IMR-90 (cell line): ENCODE data around the gene OR8D4. TPM values are rescaled to one million over a fixed set of nuclear protein-coding genes. Genes with fewer than 3 reads are reported as not detected.

ENCODE experiments used
- ATAC-seq: fragments of 200-7000 bp; cut with Tn5 transposase; 2 replicates; pipeline ENCODE4 v1.9.1; 2020; ENCODE audit warnings: low read depth, mild to moderate bottlenecking, moderate library complexity
- BruUV-seq: library from RNA; stranded (reverse); fragments of 400-500 nt; replicated peaks from 2 replicates; lab custom pipeline; 2021; lab: Mats Ljungman, UMichigan
- CTCF ChIA-PET: fragments of 300-600 bp; formaldehyde crosslinking; extraction: SDS; loops from one replicate; lab custom pipeline; 2021; ENCODE audit warnings: antibody characterized with exemption; lab: Yijun Ruan, JAX
- POLR2A ChIA-PET: fragments of 300-600 bp; sonication (Branson Sonifier 250); formaldehyde crosslinking; loops from one replicate; lab custom pipeline; 2022; ENCODE audit warnings: antibody characterized with exemption; ENCODE audit not compliant: unreplicated experiment; lab: Charles Lee
- DNase-seq: peaks from one replicate; pipeline ENCODE4 v3.0.0; 2013
- H2AFZ ChIP-seq: replicated peaks from 2 replicates; pipeline ENCODE3; 2013; ENCODE audit warnings: low read length, mild to moderate bottlenecking; ENCODE audit not compliant: poor library complexity
- H2AK5ac ChIP-seq: 2 replicates; pipeline ENCODE4 v1.6.1; 2013; ENCODE audit warnings: low read depth, low read length, inconsistent platforms
- H2AK9ac ChIP-seq: replicated peaks from 2 replicates; pipeline ENCODE3; 2013; ENCODE audit warnings: mild to moderate bottlenecking, low read depth, low read length, moderate library complexity; ENCODE audit not compliant: poor library complexity
- H2BK120ac ChIP-seq: 2 replicates; pipeline ENCODE4 v1.6.1; 2013; ENCODE audit warnings: low read depth, low read length, inconsistent platforms
- H2BK15ac ChIP-seq: 3 replicates; pipeline ENCODE4 v1.6.1; 2013; ENCODE audit warnings: low read depth, low read length, inconsistent platforms
- H2BK20ac ChIP-seq: 2 replicates; pipeline ENCODE4 v1.6.1; 2013; ENCODE audit warnings: low read depth, mild to moderate bottlenecking, inconsistent platforms, low read length, moderate library complexity
- H2BK5ac ChIP-seq: 2 replicates; pipeline ENCODE4 v1.6.1; 2013; ENCODE audit warnings: mild to moderate bottlenecking, low read depth, low read length, inconsistent platforms; ENCODE audit not compliant: poor library complexity, severe bottlenecking
- H3K14ac ChIP-seq: replicated peaks from 2 replicates; pipeline ENCODE4 v1.6.1; 2013; ENCODE audit warnings: low read depth, low read length, inconsistent platforms
- H3K18ac ChIP-seq: 2 replicates; pipeline ENCODE4 v1.6.1; 2013; ENCODE audit warnings: low read depth, low read length, control low read depth
- H3K23ac ChIP-seq: 2 replicates; pipeline ENCODE4 v1.6.1; 2013; ENCODE audit warnings: low read depth, low read length, inconsistent platforms
- H3K27ac ChIP-seq: 2 replicates; pipeline ENCODE4 v1.5.1; 2013; ENCODE audit warnings: mild to moderate bottlenecking, control low read depth, low read length; ENCODE audit not compliant: insufficient read depth
- H3K27me3 ChIP-seq: 2 replicates; pipeline ENCODE4 v1.6.1; 2013; ENCODE audit warnings: low read length; ENCODE audit not compliant: control insufficient read depth, insufficient read depth
- H3K36me3 ChIP-seq: 2 replicates; pipeline ENCODE4 v1.6.1; 2013; ENCODE audit warnings: low read length, mixed read lengths; ENCODE audit not compliant: control insufficient read depth, insufficient read depth
- H3K4ac ChIP-seq: 2 replicates; pipeline ENCODE4 v1.6.1; 2013; ENCODE audit warnings: low read depth, low read length, inconsistent platforms
- H3K4me1 ChIP-seq: 2 replicates; pipeline ENCODE4 v1.6.1; 2013; ENCODE audit warnings: low read length, mixed read lengths; ENCODE audit not compliant: control insufficient read depth, insufficient read depth
- H3K4me2 ChIP-seq: 2 replicates; pipeline ENCODE4 v1.6.1; 2013; ENCODE audit warnings: low read depth, mild to moderate bottlenecking, control low read depth, low read length, moderate library complexity
- H3K4me3 ChIP-seq: 2 replicates; pipeline ENCODE4 v1.5.1; 2013; ENCODE audit warnings: low read depth, mild to moderate bottlenecking, control low read depth, low read length, moderate library complexity; ENCODE audit not compliant: insufficient read depth
- H3K56ac ChIP-seq: 2 replicates; pipeline ENCODE4 v1.6.1; 2013; ENCODE audit warnings: low read length, inconsistent platforms; ENCODE audit not compliant: insufficient read depth; ENCODE audit errors: extremely low read depth
- H3K79me1 ChIP-seq, 2 experiments: 2 replicates each; pipeline ENCODE4 v1.6.1; 2013; ENCODE audit warnings: low read length in 2 of 2, inconsistent platforms in 1 of 2, low read depth in 1 of 2
- H3K9ac ChIP-seq: 2 replicates; pipeline ENCODE4 v1.6.1; 2013; ENCODE audit warnings: low read depth, low read length, control low read depth
- H3K9me1 ChIP-seq: 2 replicates; pipeline ENCODE4 v1.6.1; 2013; ENCODE audit warnings: low read length, inconsistent platforms; ENCODE audit not compliant: insufficient read depth
- H3K9me3 ChIP-seq: 2 replicates; pipeline ENCODE4 v1.6.1; 2013; ENCODE audit warnings: low read length; ENCODE audit not compliant: control insufficient read depth, insufficient read depth
- H4K20me1 ChIP-seq: 2 replicates; pipeline ENCODE4 v1.6.1; 2013; ENCODE audit warnings: low read length, inconsistent platforms; ENCODE audit not compliant: insufficient read depth
- H4K5ac ChIP-seq: 2 replicates; pipeline ENCODE4 v1.6.1; 2013; ENCODE audit warnings: mild to moderate bottlenecking, low read depth, low read length, control low read depth
- H4K8ac ChIP-seq, 2 experiments: 2 replicates each; pipeline ENCODE4 v1.6.1; 2013; ENCODE audit warnings: low read depth in 2 of 2, low read length in 2 of 2, control low read depth in 1 of 2, inconsistent platforms in 1 of 2
- H4K91ac ChIP-seq: 2 replicates; pipeline ENCODE4 v1.6.1; 2013; ENCODE audit warnings: low read depth, low read length, inconsistent platforms; ENCODE audit not compliant: insufficient read depth
- BHLHE40 ChIP-seq: fragments of 150-350 bp; IDR thresholded peaks from 2 replicates; pipeline ENCODE4 v1.6.1; 2016; ENCODE audit warnings: mild to moderate bottlenecking, low read depth, low read length
- CEBPB ChIP-seq: IDR thresholded peaks from 2 replicates; pipeline ENCODE4 v1.6.1; 2012; ENCODE audit warnings: low read depth, low read length, improper control_type of control experiment
- CHD1 ChIP-seq: IDR thresholded peaks from 2 replicates; pipeline ENCODE4 v1.6.1; 2012; ENCODE audit warnings: low read depth, low read length, improper control_type of control experiment
- FOS ChIP-seq: fragments of 150-350 bp; IDR thresholded peaks from 2 replicates; pipeline ENCODE4 v1.6.1; 2016; ENCODE audit warnings: low read depth, low read length
- MAFK ChIP-seq: IDR thresholded peaks from 2 replicates; pipeline ENCODE4 v1.6.1; 2012; ENCODE audit warnings: low read depth, low read length, improper control_type of control experiment
- MAZ ChIP-seq: IDR thresholded peaks from 2 replicates; pipeline ENCODE4 v1.6.1; 2012; ENCODE audit warnings: low read depth, mild to moderate bottlenecking, low read length, improper control_type of control experiment, moderate library complexity, borderline replicate concordance
- MXI1 ChIP-seq: IDR thresholded peaks from 2 replicates; pipeline ENCODE4 v1.6.1; 2012; ENCODE audit warnings: low read depth, mild to moderate bottlenecking, low read length, moderate library complexity, borderline replicate concordance
- NFE2L2 ChIP-seq: fragments of 150-350 bp; IDR thresholded peaks from 2 replicates; pipeline ENCODE4 v1.6.1; 2016; ENCODE audit warnings: low read depth, mild to moderate bottlenecking, low read length
- POLR2A ChIP-seq: IDR thresholded peaks from 2 replicates; pipeline ENCODE4 v1.6.1; 2012; ENCODE audit warnings: mild to moderate bottlenecking, low read depth, low read length
- RAD21 ChIP-seq: IDR thresholded peaks from 2 replicates; pipeline ENCODE4 v1.6.1; 2012; ENCODE audit warnings: low read length, improper control_type of control experiment
- RCOR1 ChIP-seq: IDR thresholded peaks from 2 replicates; pipeline ENCODE4 v1.6.1; 2012; ENCODE audit warnings: mild to moderate bottlenecking, low read length, improper control_type of control experiment; ENCODE audit not compliant: insufficient replicate concordance
- RFX5 ChIP-seq: IDR thresholded peaks from 2 replicates; pipeline ENCODE4 v1.8.0; 2012; ENCODE audit warnings: low read depth, mild to moderate bottlenecking, low read length, moderate library complexity
- SMC3 ChIP-seq: fragments of 150-350 bp; IDR thresholded peaks from 2 replicates; pipeline ENCODE4 v1.6.1; 2016; ENCODE audit warnings: low read depth, mild to moderate bottlenecking, antibody characterized with exemption, low read length, moderate library complexity
- WGBS, 2 experiments: methylation state at CpG; one replicate each; pipeline versions ENCODE4 v1.1.5 to v1.1.7; 2013; ENCODE audit warnings: missing lambda C conversion rate in 2 of 2; ENCODE audit not compliant: insufficient read length in 1 of 2; ENCODE audit errors: extremely low coverage in 2 of 2; 5-methylcytosine and 5-hydroxymethylcytosine counted together
- dilution Hi-C: fragments of 300-500 bp; cut with HindIII; formaldehyde crosslinking; loops from one replicate; pipeline ENCODE4 v1.14.3; 2018; ENCODE audit warnings: low sequenced_read_pairs; ENCODE audit not compliant: unreplicated experiment
- in situ Hi-C: fragments of 300-500 bp; cut with MboI; formaldehyde crosslinking; loops from 3 replicates; pipeline ENCODE4 v1.14.3; 2019; ENCODE audit warnings: low sequenced_read_pairs, inconsistent platforms, mixed read lengths
- intact Hi-C: fragments of 100-400 bp; cut with micrococcal nuclease; formaldehyde crosslinking; loops from 2 replicates; pipeline ENCODE4 v1.10.0; 2022
- polyA plus RNA-seq, 3 experiments: library from polyadenylated mRNA; depleted of rRNA; stranded (reverse); fragments of >200 nt; gene quantifications; 2 replicates each; pipeline ENCODE4 v1.2.3, GENCODE V29; 2012; ENCODE audit warnings: low replicate concordance in 1 of 3
- total RNA-seq: library from RNA; depleted of rRNA; stranded (reverse); fragments of >200 nt; gene quantifications from 2 replicates; pipeline ENCODE4 v1.2.3, GENCODE V29; 2012
- TF ChIP-seq, protein P1 (sequence below): fragments of 150-350 bp; IDR thresholded peaks from 2 replicates; pipeline ENCODE4 v1.6.1; 2017; ENCODE audit warnings: mild to moderate bottlenecking, antibody characterized with exemption, low read length, low read depth
- TF ChIP-seq, protein P2 (sequence below): fragments of 150-350 bp; IDR thresholded peaks from 2 replicates; pipeline ENCODE4 v1.6.1; 2016; ENCODE audit warnings: low read depth, mild to moderate bottlenecking, low read length, moderate library complexity, borderline replicate concordance
- TF ChIP-seq, protein P3 (sequence below): conservative IDR thresholded peaks from 2 replicates; pipeline ENCODE4 v1.5.1; 2012; ENCODE audit warnings: mild to moderate bottlenecking, low read depth, low read length, improper control_type of control experiment

The OR8D4 gene
- total and polyA plus RNA-seq, 2 of the 4 experiments (the other 2 are of a cell fraction), result not detected

DNA sequence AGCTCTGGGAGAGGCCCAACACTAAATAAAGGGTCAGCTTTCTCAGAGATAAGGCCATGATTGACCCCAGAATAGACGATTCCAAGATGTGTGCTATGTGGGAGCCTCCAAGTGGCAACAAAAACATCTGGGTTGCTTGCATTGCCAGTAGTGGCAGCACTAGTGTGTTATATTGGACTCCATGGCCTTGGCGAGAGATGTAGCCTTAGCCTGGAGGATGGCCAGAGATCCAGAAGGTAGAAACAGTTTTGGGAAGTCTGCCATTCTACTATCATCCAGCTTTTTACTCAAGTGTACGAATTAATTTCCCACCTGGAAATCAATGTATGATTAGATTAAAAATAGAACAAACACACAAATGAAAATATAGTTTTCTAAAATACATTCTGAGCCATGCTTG, 3.0 kb downstream of the OR8D4 start:
- Histone ChIP-seq H3K9me3 (0 out of 2 replicates have a peak, but pooled peaks cover under 1% of the 10 kb centered on the region), H4K91ac (no peak overlapping the region), H3K9me1 (no peaks in the 10 kb centered on the region), H3K36me3 (no peaks in the 10 kb centered on the region), H4K8ac (no peak overlapping the region), H2AFZ (no peak overlapping the region), H2AK5ac (no peak overlapping the region), H3K27ac (no peak overlapping the region), H3K4me1 (no peaks in the 10 kb centered on the region), H3K4me2 (no peak overlapping the region), H2BK5ac (no peak overlapping the region), H4K20me1 (no peaks in the 10 kb centered on the region), H3K56ac (no peak overlapping the region), H3K18ac (no peak overlapping the region), H2BK15ac (no peak overlapping the region), H3K4ac (no peak overlapping the region), H2BK120ac (no peak overlapping the region), H4K5ac (no peak overlapping the region), H3K4me3 (no peak overlapping the region), H3K27me3 (no peaks in the 10 kb centered on the region), H3K9ac (no peak overlapping the region), H3K79me1 (no peaks in the 10 kb centered on the region), H2AK9ac (no peak overlapping the region), H3K14ac (no peak overlapping the region), H3K23ac (no peak overlapping the region), H2BK20ac (no peak overlapping the region)
- dilution Hi-C loops (no loop called here), intact Hi-C loops (no loop called here), in situ Hi-C loops (no loop called here)
- ATAC-seq (no peak), DNase-seq (no peak)
- 20% methylated on average over 1 of the region's 3 CpGs; no CpG with 5 or more reads in 1 of the 2 experiments for WGBS, 2 experiments
- CTCF ChIA-PET, result no interaction called here
- POLR2A ChIA-PET, result no interaction called here
- BruUV-seq, result no TSS peak
- TF ChIP-seq MXI1 (no peak), BHLHE40 (no peak), CHD1 (no peak), RAD21 (no peak), SMC3 (no peak), CEBPB (no peak), RCOR1 (no peak), FOS (no peak), RFX5 (no peak), MAFK (no peak), NFE2L2 (no peak), POLR2A (no peak), MAZ (no peak)
- TF ChIP-seq, protein P1, sequence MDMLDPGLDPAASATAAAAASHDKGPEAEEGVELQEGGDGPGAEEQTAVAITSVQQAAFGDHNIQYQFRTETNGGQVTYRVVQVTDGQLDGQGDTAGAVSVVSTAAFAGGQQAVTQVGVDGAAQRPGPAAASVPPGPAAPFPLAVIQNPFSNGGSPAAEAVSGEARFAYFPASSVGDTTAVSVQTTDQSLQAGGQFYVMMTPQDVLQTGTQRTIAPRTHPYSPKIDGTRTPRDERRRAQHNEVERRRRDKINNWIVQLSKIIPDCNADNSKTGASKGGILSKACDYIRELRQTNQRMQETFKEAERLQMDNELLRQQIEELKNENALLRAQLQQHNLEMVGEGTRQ, result no peak
- TF ChIP-seq, protein P2, sequence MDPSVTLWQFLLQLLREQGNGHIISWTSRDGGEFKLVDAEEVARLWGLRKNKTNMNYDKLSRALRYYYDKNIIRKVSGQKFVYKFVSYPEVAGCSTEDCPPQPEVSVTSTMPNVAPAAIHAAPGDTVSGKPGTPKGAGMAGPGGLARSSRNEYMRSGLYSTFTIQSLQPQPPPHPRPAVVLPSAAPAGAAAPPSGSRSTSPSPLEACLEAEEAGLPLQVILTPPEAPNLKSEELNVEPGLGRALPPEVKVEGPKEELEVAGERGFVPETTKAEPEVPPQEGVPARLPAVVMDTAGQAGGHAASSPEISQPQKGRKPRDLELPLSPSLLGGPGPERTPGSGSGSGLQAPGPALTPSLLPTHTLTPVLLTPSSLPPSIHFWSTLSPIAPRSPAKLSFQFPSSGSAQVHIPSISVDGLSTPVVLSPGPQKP, result no peak
- TF ChIP-seq, protein P3, sequence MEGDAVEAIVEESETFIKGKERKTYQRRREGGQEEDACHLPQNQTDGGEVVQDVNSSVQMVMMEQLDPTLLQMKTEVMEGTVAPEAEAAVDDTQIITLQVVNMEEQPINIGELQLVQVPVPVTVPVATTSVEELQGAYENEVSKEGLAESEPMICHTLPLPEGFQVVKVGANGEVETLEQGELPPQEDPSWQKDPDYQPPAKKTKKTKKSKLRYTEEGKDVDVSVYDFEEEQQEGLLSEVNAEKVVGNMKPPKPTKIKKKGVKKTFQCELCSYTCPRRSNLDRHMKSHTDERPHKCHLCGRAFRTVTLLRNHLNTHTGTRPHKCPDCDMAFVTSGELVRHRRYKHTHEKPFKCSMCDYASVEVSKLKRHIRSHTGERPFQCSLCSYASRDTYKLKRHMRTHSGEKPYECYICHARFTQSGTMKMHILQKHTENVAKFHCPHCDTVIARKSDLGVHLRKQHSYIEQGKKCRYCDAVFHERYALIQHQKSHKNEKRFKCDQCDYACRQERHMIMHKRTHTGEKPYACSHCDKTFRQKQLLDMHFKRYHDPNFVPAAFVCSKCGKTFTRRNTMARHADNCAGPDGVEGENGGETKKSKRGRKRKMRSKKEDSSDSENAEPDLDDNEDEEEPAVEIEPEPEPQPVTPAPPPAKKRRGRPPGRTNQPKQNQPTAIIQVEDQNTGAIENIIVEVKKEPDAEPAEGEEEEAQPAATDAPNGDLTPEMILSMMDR, result no peak
